OCI-LY7 (cell line): ENCODE data around the gene DNASE1L3. TPM values are rescaled to one million over a fixed set of nuclear protein-coding genes. Genes with fewer than 3 reads are reported as not detected.

Source experiments
- BruUV-seq: library from RNA; stranded (reverse); fragments of 400-500 nt; replicated peaks from 2 replicates; lab custom pipeline; 2021; lab: Mats Ljungman, UMichigan
- CTCF ChIA-PET: fragments of 300-600 bp; sonication (Branson Sonifier 250); formaldehyde crosslinking; loops from one replicate; lab custom pipeline; 2022; ENCODE audit warnings: antibody characterized with exemption; ENCODE audit not compliant: unreplicated experiment; lab: Charles Lee
- POLR2A ChIA-PET: fragments of 300-600 bp; sonication (Branson Sonifier 250); formaldehyde crosslinking; loops from one replicate; lab custom pipeline; 2022; ENCODE audit warnings: antibody characterized with exemption; lab: Charles Lee
- DNase-seq: peaks from one replicate; pipeline ENCODE4 v3.0.0-alpha.2; 2015; ENCODE audit warnings: low spot score
- H2AFZ ChIP-seq: fragments of 200-600 bp; sonication (generic), shearing (Covaris generic); 2 replicates; pipeline ENCODE4 v1.6.1; 2014; ENCODE audit warnings: mild to moderate bottlenecking, antibody characterized with exemption, low read length, moderate library complexity
- H3K27ac ChIP-seq: fragments of 200-600 bp; sonication (generic); 2 replicates; pipeline ENCODE4 v1.5.1; 2014; ENCODE audit warnings: mixed run types, low read depth, mild to moderate bottlenecking, moderate library complexity, low read length, inconsistent platforms; ENCODE audit not compliant: poor library complexity, severe bottlenecking
- H3K36me3 ChIP-seq: fragments of 200-600 bp; sonication (generic); 2 replicates; pipeline ENCODE4 v1.6.1; 2014; ENCODE audit warnings: mild to moderate bottlenecking, antibody characterized with exemption, low read length, moderate library complexity, mixed read lengths; ENCODE audit not compliant: insufficient read depth
- H3K4me1 ChIP-seq: fragments of 200-600 bp; sonication (generic); 2 replicates; pipeline ENCODE4 v1.5.1; 2014; ENCODE audit warnings: mild to moderate bottlenecking, low read length; ENCODE audit not compliant: insufficient read depth, poor library complexity, severe bottlenecking
- H3K4me2 ChIP-seq: fragments of 200-600 bp; sonication (generic); 2 replicates; pipeline ENCODE4 v1.6.1; 2014; ENCODE audit warnings: mild to moderate bottlenecking, low read length
- H3K4me3 ChIP-seq: fragments of 200-600 bp; sonication (generic); 2 replicates; pipeline ENCODE4 v1.5.1; 2014; ENCODE audit warnings: mild to moderate bottlenecking, low read depth, low read length; ENCODE audit not compliant: poor library complexity, severe bottlenecking
- H3K79me2 ChIP-seq: fragments of 200-600 bp; sonication (generic); 2 replicates; pipeline ENCODE4 v1.6.1; 2016; ENCODE audit warnings: low read depth, mild to moderate bottlenecking, low read length, moderate library complexity, mixed read lengths; ENCODE audit not compliant: insufficient read depth
- H3K9me2 ChIP-seq: fragments of 200-600 bp; sonication (generic); 2 replicates; pipeline ENCODE4 v1.6.1; 2016; ENCODE audit warnings: mild to moderate bottlenecking, low read length, mixed read lengths; ENCODE audit not compliant: insufficient read depth
- H3K9me3 ChIP-seq: fragments of 200-600 bp; sonication (generic); 2 replicates; pipeline ENCODE4 v1.6.1; 2014; ENCODE audit warnings: mild to moderate bottlenecking, mixed run types, low read length, mixed read lengths
- H4K20me1 ChIP-seq: fragments of 200-600 bp; sonication (generic); 2 replicates; pipeline ENCODE4 v1.6.1; 2014; ENCODE audit warnings: mild to moderate bottlenecking, antibody characterized with exemption, low read length, moderate library complexity, mixed read lengths; ENCODE audit not compliant: insufficient read depth
- EZH2phosphoT487 ChIP-seq: fragments of 200-600 bp; sonication (generic); IDR thresholded peaks from 2 replicates; pipeline ENCODE4 v1.6.1; 2018; ENCODE audit warnings: low read depth, borderline replicate concordance, mild to moderate bottlenecking, mixed run types, antibody characterized with exemption, low read length, moderate library complexity, mixed read lengths
- intact Hi-C: fragments of 100-400 bp; cut with micrococcal nuclease; formaldehyde crosslinking; loops from one replicate; pipeline ENCODE4 v1.10.0; 2022; ENCODE audit not compliant: unreplicated experiment
- total RNA-seq, 2 experiments: library from RNA; depleted of rRNA in 1 of 2; stranded (reverse); fragments of >200 nt in 1 of 2; shearing (Covaris generic) in 1 of 2; gene quantifications; 2 replicates each; pipeline ENCODE4 v1.2.3, GENCODE V29; 2014 to 2022
- TF ChIP-seq, protein P1 (sequence below): fragments of 200-600 bp; sonication (generic); conservative IDR thresholded peaks from 2 replicates; pipeline ENCODE4 v1.5.1; 2014; ENCODE audit warnings: mild to moderate bottlenecking, antibody characterized with exemption, low read length, moderate library complexity, mixed read lengths

Gene DNASE1L3
- total RNA-seq, 2 experiments from 2014 or later = 1.3 TPM; not detected in 1

DNA sequence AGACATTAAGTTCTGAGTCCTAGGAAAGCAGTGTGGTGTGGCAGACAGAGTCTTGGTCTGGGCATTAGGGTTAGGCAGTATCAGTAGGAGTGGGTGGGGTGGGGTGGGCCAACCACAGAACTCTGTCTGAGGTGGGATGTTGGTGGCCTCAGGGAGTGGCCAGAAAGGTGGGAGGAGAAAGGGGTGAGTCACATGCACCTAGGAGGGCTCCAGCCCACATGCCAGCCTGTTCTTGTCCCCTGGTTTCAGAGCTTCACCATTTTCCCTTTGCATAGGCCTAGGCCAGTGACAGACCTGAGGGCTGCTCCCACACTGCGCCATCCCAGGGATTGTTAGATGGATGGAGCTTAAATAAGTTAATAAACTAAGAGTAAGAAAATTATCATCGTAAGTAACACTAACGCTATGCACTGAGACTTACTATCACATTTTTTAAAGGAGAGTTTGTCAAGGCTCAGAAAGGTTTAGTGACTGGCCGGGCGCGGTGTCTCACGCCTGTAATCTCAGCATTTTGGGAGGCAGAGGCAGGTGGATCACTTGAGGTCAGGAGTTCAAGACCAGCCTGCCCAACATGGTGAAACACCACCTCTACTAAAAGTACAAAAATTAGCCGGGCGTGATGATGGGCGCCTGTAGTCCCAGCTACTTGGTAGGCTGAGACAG, 33.8 kb downstream of the DNASE1L3 start:
- Histone ChIP-seq H3K9me2 (no peaks in the 10 kb centered on the region), H3K36me3 (no peaks in the 10 kb centered on the region), H3K27ac (no peak overlapping the region), H2AFZ (no peak overlapping the region), H3K9me3 (no peaks in the 10 kb centered on the region), H3K4me2 (no peak overlapping the region), H4K20me1 (no peaks in the 10 kb centered on the region), H3K79me2 (no peaks in the 10 kb centered on the region), H3K4me1 (peaks cover 15% of the 10 kb centered on the region), H3K4me3 (no peak overlapping the region)
- no TSS peak for BruUV-seq
- no peak for TF ChIP-seq EZH2phosphoT487
- TF ChIP-seq, protein P1, sequence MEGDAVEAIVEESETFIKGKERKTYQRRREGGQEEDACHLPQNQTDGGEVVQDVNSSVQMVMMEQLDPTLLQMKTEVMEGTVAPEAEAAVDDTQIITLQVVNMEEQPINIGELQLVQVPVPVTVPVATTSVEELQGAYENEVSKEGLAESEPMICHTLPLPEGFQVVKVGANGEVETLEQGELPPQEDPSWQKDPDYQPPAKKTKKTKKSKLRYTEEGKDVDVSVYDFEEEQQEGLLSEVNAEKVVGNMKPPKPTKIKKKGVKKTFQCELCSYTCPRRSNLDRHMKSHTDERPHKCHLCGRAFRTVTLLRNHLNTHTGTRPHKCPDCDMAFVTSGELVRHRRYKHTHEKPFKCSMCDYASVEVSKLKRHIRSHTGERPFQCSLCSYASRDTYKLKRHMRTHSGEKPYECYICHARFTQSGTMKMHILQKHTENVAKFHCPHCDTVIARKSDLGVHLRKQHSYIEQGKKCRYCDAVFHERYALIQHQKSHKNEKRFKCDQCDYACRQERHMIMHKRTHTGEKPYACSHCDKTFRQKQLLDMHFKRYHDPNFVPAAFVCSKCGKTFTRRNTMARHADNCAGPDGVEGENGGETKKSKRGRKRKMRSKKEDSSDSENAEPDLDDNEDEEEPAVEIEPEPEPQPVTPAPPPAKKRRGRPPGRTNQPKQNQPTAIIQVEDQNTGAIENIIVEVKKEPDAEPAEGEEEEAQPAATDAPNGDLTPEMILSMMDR = no peak
- ChIA-PET POLR2A (interaction anchor here (0.7 kb wide), 4 partner anchors 37 to 1332 kb away, joined by 3 to 6 read pairs (median 4); no protein-coding TSS in a partner anchor), CTCF (interaction anchor here (0.6 to 2.2 kb wide), 5 partner anchors 22 to 315 kb away, joined by 3 to 8 read pairs (median 3); partner anchors contain the start of genes HTD2 and RPP14)
- intact Hi-C loops = loop anchor here (1.0 to 10.0 kb wide), 6 partner anchors 40 to 355 kb away; partner anchors contain the start of gene FLNB
- no peak for DNase-seq

- Histone ChIP-seq H3K79me2 (no peaks in the 10 kb centered on the region), H3K9me2 (no peaks in the 10 kb centered on the region), H3K4me1 (peaks cover 15% of the 10 kb centered on the region), H3K27ac (no peak overlapping the region), H3K4me3 (no peak overlapping the region), H4K20me1 (no peaks in the 10 kb centered on the region), H3K4me2 (no peak overlapping the region), H3K9me3 (no peaks in the 10 kb centered on the region), H2AFZ (no peak overlapping the region), H3K36me3 (no peaks in the 10 kb centered on the region)
- CTCF ChIA-PET = no interaction called here
- TF ChIP-seq, protein P1 = no peak
- no peak for TF ChIP-seq EZH2phosphoT487
- no peak for DNase-seq
- POLR2A ChIA-PET = no interaction called here
- intact Hi-C loops = loop anchor here (2.0 to 10.0 kb wide), 4 partner anchors 41 to 356 kb away; partner anchors contain the start of gene FLNB
- no TSS peak for BruUV-seq
Measured at GRCh38 chr3:58176185-58176530, 34.6 kb downstream of the DNASE1L3 start.
